Measurements from ENCODE around the gene IGSF8. TPM values are rescaled to one million over a fixed set of nuclear protein-coding genes. Genes with fewer than 3 reads are reported as not detected.
A peak's percentile ranks its signal among the peaks of the same experiment; 100 is the strongest.

Gene IGSF8
- total and polyA plus RNA-seq, 2 of the 8 experiments (the other 6 are each of a cell fraction or from before 2014, with no cell fraction given) = 69.6 to 132 TPM

GRCh38 chr1:160109686-160110085 lies 11.3 kb upstream of the IGSF8 start:
- Histone ChIP-seq H3K4me1 (replicated peaks in 1 of 4; ENCODE audit: control insufficient read depth in 3 of 4, insufficient read depth in 4 of 4, low read length in 3 of 4) (peaks cover 8 to 38% (median 20%) of the 10 kb centered on the region in 4 experiments), H3K36me3 (ENCODE audit: control insufficient read depth in 2 of 4, insufficient read depth in 4 of 4, low read length in 3 of 4) (no peaks in the 10 kb centered on the region), H3K4ac (replicated peaks; ENCODE audit: insufficient read length, low read depth, low read length) (no peak overlapping the region), H3K27me3 (replicated peaks in 1 of 4; ENCODE audit: control insufficient read depth in 3 of 4, extremely low read depth in 1 of 4, insufficient read depth in 3 of 4, low read length in 3 of 4) (no peaks in the 10 kb centered on the region; a peak in 1 of 7 replicates), H4K91ac (replicated peaks; ENCODE audit: insufficient read length, low read length) (no peak overlapping the region), H3K4me2 (ENCODE audit: insufficient read depth in 1 of 2, low read depth in 2 of 2, low read length in 2 of 2) (0 out of 4 replicates have a peak overlapping the region, but pooled peaks of 1 of the 2 experiments have one; percentile 16), H2BK5ac (ENCODE audit: low read depth, low read length) (peak overlapping the region; percentile 85; the same call in 1 of the 2 replicates), H2BK20ac (ENCODE audit: low read length) (peak overlapping the region; percentile 24; the same call in 1 of the 2 replicates), H3K4me3 (ENCODE audit: extremely low read depth in 1 of 4, insufficient read depth in 2 of 4, low read depth in 3 of 4, low read length in 4 of 4) (no peak overlapping the region), H3K18ac (ENCODE audit: extremely low read depth, low read length) (peak overlapping the region; percentile 72; the same call in 1 of the 2 replicates), H4K8ac (ENCODE audit: extremely low read depth, insufficient read depth, low read length) (no peak overlapping the region), H3K14ac (ENCODE audit: insufficient read length) (no peak overlapping the region), H3K56ac (replicated peaks; ENCODE audit: insufficient read length, low read depth, low read length) (no peak overlapping the region), H4K5ac (ENCODE audit: insufficient read length, low read depth, low read length) (no peak overlapping the region), H2BK12ac (ENCODE audit: low read depth, low read length) (peak overlapping the region; percentile 12; the same call in 1 of the 2 replicates), H3K9ac (replicated peaks in 1 of 4; ENCODE audit: extremely low read depth in 1 of 4, low read depth in 3 of 4, low read length in 3 of 4) (no peak overlapping the region), H3K79me1 (ENCODE audit: low read depth, low read length) (no peaks in the 10 kb centered on the region), H2BK15ac (ENCODE audit: low read length) (peak overlapping the region; percentile 25; the same call in 1 of the 2 replicates), H4K20me1 (replicated peaks in 1 of 2; ENCODE audit: control insufficient read depth in 1 of 2, insufficient read depth in 2 of 2, low read length in 2 of 2) (no peaks in the 10 kb centered on the region), H3K23me2 (ENCODE audit: low read depth, low read length) (no peaks in the 10 kb centered on the region; the same call in none of the 2 replicates), H3K79me2 (ENCODE audit: control insufficient read depth in 1 of 2, insufficient read depth in 2 of 2, low read length in 2 of 2) (no peaks in the 10 kb centered on the region), H2AK5ac (ENCODE audit: low read depth, low read length) (peak overlapping the region; percentile 58; the same call in 1 of the 2 replicates), H2AFZ (ENCODE audit: low read length) (no peak overlapping the region), H3K23ac (ENCODE audit: insufficient read length) (no peak overlapping the region), H2BK120ac (replicated peaks; ENCODE audit: low read depth, low read length) (peak overlapping the region; percentile 57), H3K9me3 (ENCODE audit: insufficient read depth in 2 of 2, low read depth in 1 of 2, low read length in 1 of 2) (no peaks in the 10 kb centered on the region), H3K27ac (ENCODE audit: low read depth, low read length) (no peak overlapping the region)
- CTCF ChIA-PET (ENCODE audit: partially characterized antibody) = interaction anchor here (0.7 to 18.1 kb wide), 30 partner anchors 6 to 181 kb away, joined by 3 to 256 read pairs (median 7); partner anchors contain the start of genes CASQ1 and IGSF8
- FAIRE-seq (peak; percentile 75), DNase-seq (ENCODE audit: low read depth in 1 of 2, low spot score in 2 of 2) (no peak)
- POLR2A ChIA-PET (ENCODE audit: partially characterized antibody) = interaction anchor here (1.0 to 2.2 kb wide), 5 partner anchors 11 to 153 kb away, joined by 3 to 11 read pairs (median 4); partner anchors contain the start of genes DCAF8 and IGSF8
- WGBS, 2 experiments (ENCODE audit: extremely low coverage in 1 of 2, insufficient coverage in 1 of 2, insufficient read length in 1 of 2, insufficient replicate concordance in 2 of 2, low coverage in 1 of 2, low lambda C conversion rate in 2 of 2, missing lambda C conversion rate in 1 of 2) = 79% methylated on average over 4 of the region's 4 CpGs; no CpG with 5 or more reads in 1 of the 2 experiments
- TF ChIP-seq SP2 (IDR thresholded peaks at IDR 0.05; ENCODE audit: low read length) (no peak), SP4 (IDR thresholded peaks at IDR 0.05; ENCODE audit: low read length) (no peak), CTBP2 (IDR thresholded peaks at IDR 0.05; ENCODE audit: borderline replicate concordance, insufficient read depth, insufficient read length, low read length) (no peak), CREB1 (IDR thresholded peaks at IDR 0.05) (no peak), EGR1 (IDR thresholded peaks at IDR 0.05; ENCODE audit: borderline replicate concordance, low read depth, low read length) (no peak), ATF3 (IDR thresholded peaks at IDR 0.05; ENCODE audit: insufficient read depth, low read depth, low read length) (no peak), CBX8 (IDR thresholded peaks at IDR 0.05; ENCODE audit: borderline replicate concordance, low read depth, low read length) (no peak), RBBP5 (IDR thresholded peaks at IDR 0.05; ENCODE audit: borderline replicate concordance, low read depth, low read length) (no peak), SIX5 (IDR thresholded peaks at IDR 0.05; ENCODE audit: low read depth, low read length) (no peak), MAX (IDR thresholded peaks at IDR 0.05) (no peak), BCL11A (IDR thresholded peaks at IDR 0.05; ENCODE audit: low read depth in 2 of 2, low read length in 2 of 2) (no peak), POLR2A (IDR thresholded peaks at IDR 0.05; ENCODE audit: control extremely low read depth in 1 of 2, low read depth in 2 of 2, low read length in 2 of 2) (no peak)

Measured in H1 (cell line).